MCF 10A (cell line): ENCODE measurements around the gene ECHDC1. TPM values are rescaled to one million over a fixed set of nuclear protein-coding genes. Genes with fewer than 3 reads are reported as not detected.

Source experiments
- BruUV-seq: library from RNA; stranded (reverse); fragments of 400-500 nt; replicated peaks from 2 replicates; lab custom pipeline; 2021; lab: Mats Ljungman, UMichigan
- CTCF ChIA-PET: fragments of 300-600 bp; sonication (Branson Sonifier 250); formaldehyde crosslinking; extraction: SDS; loops from one replicate; lab custom pipeline; 2021; ENCODE audit warnings: antibody characterized with exemption, inconsistent platforms; lab: Yijun Ruan, JAX
- POLR2A ChIA-PET: fragments of 300-600, 350-650 bp; sonication (Branson Sonifier 250); formaldehyde crosslinking; extraction: SDS; loops from one replicate; lab custom pipeline; 2020; ENCODE audit warnings: antibody characterized with exemption, inconsistent platforms; lab: Yijun Ruan, JAX
- DNase-seq: peaks from one replicate; pipeline ENCODE4 v3.0.0-alpha.2; 2018; ENCODE audit not compliant: unreplicated experiment
- H3K27ac Mint-ChIP-seq: one replicate; pipeline ENCODE4 v1.8.0; 2022; ENCODE audit warnings: mild to moderate bottlenecking, low read depth, mixed read lengths; ENCODE audit not compliant: unreplicated experiment
- H3K27me3 Mint-ChIP-seq: one replicate; pipeline ENCODE4 v1.8.0; 2022; ENCODE audit warnings: mixed read lengths; ENCODE audit not compliant: insufficient read depth, unreplicated experiment
- H3K36me3 Mint-ChIP-seq: one replicate; pipeline ENCODE4 v1.8.0; 2022; ENCODE audit warnings: mild to moderate bottlenecking, moderate library complexity, mixed read lengths; ENCODE audit not compliant: insufficient read depth, unreplicated experiment
- H3K4me1 Mint-ChIP-seq: one replicate; pipeline ENCODE4 v1.8.0; 2022; ENCODE audit warnings: mixed read lengths; ENCODE audit not compliant: insufficient read depth, unreplicated experiment
- H3K4me3 Mint-ChIP-seq: one replicate; pipeline ENCODE4 v1.8.0; 2022; ENCODE audit warnings: mild to moderate bottlenecking, moderate library complexity, mixed read lengths; ENCODE audit not compliant: unreplicated experiment
- H3K9me3 Mint-ChIP-seq: one replicate; pipeline ENCODE4 v1.8.0; 2022; ENCODE audit warnings: mixed read lengths; ENCODE audit not compliant: unreplicated experiment
- intact Hi-C: fragments of 100-400 bp; cut with micrococcal nuclease; formaldehyde crosslinking; loops from 2 replicates; pipeline ENCODE4 v1.14.1; 2022
- total RNA-seq: library from RNA; stranded (reverse); gene quantifications from 2 replicates; pipeline ENCODE4 v1.2.3, GENCODE V29; 2022
- TF ChIP-seq, protein P1 (sequence below): fragments of 200-600 bp; IDR thresholded peaks from one replicate; pipeline ENCODE4 v1.8.0; 2022; ENCODE audit warnings: antibody characterized with exemption, mild to moderate bottlenecking; ENCODE audit not compliant: unreplicated experiment

The ECHDC1 gene
- total RNA-seq, 1 experiment from 2014 or later: 70.7 TPM

DNA sequence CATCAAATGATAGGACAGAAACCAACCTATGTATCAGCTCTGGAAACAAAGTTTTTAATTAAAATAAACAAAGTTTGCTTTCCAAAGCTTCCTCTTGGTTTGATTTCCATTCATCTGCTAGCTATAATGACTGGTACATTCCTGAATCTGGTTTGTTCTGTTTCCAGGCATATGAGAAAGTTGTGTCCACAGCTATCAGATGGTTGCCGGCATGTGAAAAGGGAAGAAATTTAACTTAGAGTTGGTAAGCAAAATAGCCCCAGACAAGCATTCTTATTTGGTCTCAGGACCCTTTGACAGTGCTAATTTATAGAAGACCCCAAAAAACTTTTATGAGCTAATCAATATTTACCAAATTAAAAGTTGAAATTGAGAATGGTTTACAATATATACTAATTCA lies 80.5 kb downstream of the ECHDC1 start:
- no peaks in the 10 kb centered on the region for H3K27me3 Mint-ChIP-seq
- H3K4me3 Mint-ChIP-seq: no peak overlapping the region
- no peak for DNase-seq
- no TSS peak for BruUV-seq
- H3K9me3 Mint-ChIP-seq: no peaks in the 10 kb centered on the region
- intact Hi-C loops: no loop called here
- TF ChIP-seq, protein P1, sequence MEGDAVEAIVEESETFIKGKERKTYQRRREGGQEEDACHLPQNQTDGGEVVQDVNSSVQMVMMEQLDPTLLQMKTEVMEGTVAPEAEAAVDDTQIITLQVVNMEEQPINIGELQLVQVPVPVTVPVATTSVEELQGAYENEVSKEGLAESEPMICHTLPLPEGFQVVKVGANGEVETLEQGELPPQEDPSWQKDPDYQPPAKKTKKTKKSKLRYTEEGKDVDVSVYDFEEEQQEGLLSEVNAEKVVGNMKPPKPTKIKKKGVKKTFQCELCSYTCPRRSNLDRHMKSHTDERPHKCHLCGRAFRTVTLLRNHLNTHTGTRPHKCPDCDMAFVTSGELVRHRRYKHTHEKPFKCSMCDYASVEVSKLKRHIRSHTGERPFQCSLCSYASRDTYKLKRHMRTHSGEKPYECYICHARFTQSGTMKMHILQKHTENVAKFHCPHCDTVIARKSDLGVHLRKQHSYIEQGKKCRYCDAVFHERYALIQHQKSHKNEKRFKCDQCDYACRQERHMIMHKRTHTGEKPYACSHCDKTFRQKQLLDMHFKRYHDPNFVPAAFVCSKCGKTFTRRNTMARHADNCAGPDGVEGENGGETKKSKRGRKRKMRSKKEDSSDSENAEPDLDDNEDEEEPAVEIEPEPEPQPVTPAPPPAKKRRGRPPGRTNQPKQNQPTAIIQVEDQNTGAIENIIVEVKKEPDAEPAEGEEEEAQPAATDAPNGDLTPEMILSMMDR: no peak
- no peak overlapping the region for H3K27ac Mint-ChIP-seq
- CTCF ChIA-PET: interaction anchor here (0.7 kb wide), 1 partner anchor 17 kb away, joined by 3 read pairs; no protein-coding TSS in a partner anchor
- POLR2A ChIA-PET: interaction anchor here (1.7 kb wide), 1 partner anchor 12 kb away, joined by 4 read pairs; no protein-coding TSS in a partner anchor
- peaks cover 6% of the 10 kb centered on the region for H3K36me3 Mint-ChIP-seq
- no peaks in the 10 kb centered on the region for H3K4me1 Mint-ChIP-seq

DNA sequence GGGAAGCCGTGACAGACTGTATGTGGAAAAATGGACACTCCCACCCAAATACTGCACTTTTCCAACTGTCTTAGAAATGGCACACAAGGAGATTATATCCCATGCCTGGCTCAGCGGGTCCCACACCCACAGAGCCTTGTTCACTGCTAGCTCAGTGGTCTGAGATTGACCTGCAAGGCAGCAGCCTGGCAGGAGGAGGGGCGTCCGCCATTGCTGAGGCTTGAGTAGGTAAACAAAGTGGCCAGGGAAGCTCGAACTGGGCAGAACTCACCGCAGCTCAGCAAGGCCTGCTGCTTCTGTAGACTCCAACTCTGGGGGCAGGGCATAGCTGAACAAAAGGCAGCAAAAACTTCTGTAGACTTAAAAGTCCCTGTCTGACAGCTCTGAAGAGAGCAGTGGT lies 88.1 kb downstream of the ECHDC1 start:
- TF ChIP-seq, protein P1: no peak
- H3K9me3 Mint-ChIP-seq: no peaks in the 10 kb centered on the region
- H3K27me3 Mint-ChIP-seq: peaks cover 9% of the 10 kb centered on the region
- H3K27ac Mint-ChIP-seq: no peak overlapping the region
- intact Hi-C loops: no loop called here
- no TSS peak for BruUV-seq
- CTCF ChIA-PET: interaction anchor here (1.4 to 1.7 kb wide), 2 partner anchors 10 to 11 kb away, joined by 3 to 11 read pairs; partner anchors contain the start of gene RNF146
- H3K4me1 Mint-ChIP-seq: no peaks in the 10 kb centered on the region
- POLR2A ChIA-PET: no interaction called here
- H3K4me3 Mint-ChIP-seq: no peak overlapping the region
- peaks cover 13% of the 10 kb centered on the region for H3K36me3 Mint-ChIP-seq
- no peak for DNase-seq

DNA sequence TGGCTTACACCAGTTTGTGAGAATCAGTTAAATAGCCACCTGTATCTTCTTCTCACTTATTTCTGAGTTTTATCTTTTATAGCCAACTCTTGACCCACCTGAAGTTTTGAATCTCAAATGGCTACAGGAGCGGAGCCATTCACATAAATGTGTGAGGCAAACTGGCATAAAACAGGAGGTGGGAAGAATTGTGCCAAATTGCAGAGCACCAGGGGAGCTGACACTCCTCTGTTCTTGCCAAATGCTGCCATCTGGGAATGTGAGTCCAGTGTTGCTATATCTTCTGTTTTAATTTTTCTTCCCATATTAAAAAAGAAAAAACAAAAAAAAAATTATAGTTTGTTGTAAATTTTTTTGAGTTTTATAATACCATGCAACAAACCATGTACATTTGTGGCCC lies 93.8 kb downstream of the ECHDC1 start:
- ChIA-PET POLR2A (no interaction called here), CTCF (no interaction called here)
- no TSS peak for BruUV-seq
- Mint-ChIP-seq H3K36me3 (peaks cover 7% of the 10 kb centered on the region), H3K27ac (no peak overlapping the region), H3K4me1 (no peaks in the 10 kb centered on the region), H3K9me3 (no peaks in the 10 kb centered on the region), H3K27me3 (peaks cover 24% of the 10 kb centered on the region), H3K4me3 (no peak overlapping the region)
- TF ChIP-seq, protein P1: no peak
- DNase-seq: no peak
- intact Hi-C loops: no loop called here

DNA sequence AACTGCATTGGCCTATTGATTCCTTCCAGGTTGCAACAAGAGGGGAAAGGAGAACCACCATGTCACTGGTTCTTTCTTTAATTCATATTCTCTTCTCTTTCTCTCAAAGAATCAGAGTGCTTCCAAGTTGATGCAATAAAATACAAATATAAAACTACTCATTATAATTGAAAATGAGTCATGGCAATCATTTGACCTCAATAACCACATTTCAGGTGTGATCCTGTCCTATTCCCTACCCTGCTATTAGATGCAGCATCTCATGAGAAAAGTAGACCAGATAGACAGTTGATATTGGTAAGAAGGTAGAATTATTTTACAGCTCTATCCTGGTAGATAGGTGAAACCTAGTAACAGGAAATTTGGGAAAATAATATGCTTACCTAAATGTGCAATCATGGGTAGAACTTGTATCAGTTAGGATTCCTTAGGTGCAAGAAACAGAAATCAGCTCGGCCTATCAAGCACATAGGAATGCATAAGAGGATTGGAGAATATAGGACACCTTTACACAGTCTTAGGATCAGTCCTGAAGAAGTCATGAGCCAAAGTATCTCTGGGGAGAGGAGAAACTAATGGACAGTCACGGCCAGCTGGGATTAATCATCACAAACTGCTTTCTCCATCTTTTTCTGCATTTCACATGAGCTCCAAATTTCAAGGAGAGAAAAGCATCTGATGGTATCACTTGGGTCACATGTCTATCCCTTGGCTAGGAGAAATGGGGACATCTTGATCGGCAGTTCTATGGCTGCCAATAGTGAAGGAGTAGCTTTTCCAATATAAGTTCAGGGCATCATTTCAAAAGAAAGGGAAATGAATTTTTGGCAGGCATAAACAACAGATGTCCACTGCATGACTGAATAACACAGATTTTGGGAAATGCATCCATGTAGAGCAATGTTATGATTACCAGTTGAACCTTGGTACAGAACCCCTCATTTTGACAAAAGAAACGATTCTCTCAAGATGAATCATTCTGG lies 96.0 kb downstream of the ECHDC1 start:
- H3K27ac Mint-ChIP-seq: no peak overlapping the region
- ChIA-PET CTCF (interaction anchor here (0.6 to 1.0 kb wide), 3 partner anchors 12 to 346 kb away, joined by 3 to 4 read pairs (median 3); no protein-coding TSS in a partner anchor), POLR2A (interaction anchor here (2.0 kb wide), 1 partner anchor 19 kb away, joined by 7 read pairs; the partner anchor contains the start of gene RNF146)
- no peaks in the 10 kb centered on the region for H3K4me1 Mint-ChIP-seq
- H3K4me3 Mint-ChIP-seq: no peak overlapping the region
- no TSS peak for BruUV-seq
- DNase-seq: no peak
- no peaks in the 10 kb centered on the region for H3K36me3 Mint-ChIP-seq
- no peaks in the 10 kb centered on the region for H3K9me3 Mint-ChIP-seq
- TF ChIP-seq, protein P1: no peak
- intact Hi-C loops: no loop called here
- H3K27me3 Mint-ChIP-seq: peaks cover 34% of the 10 kb centered on the region
